Measurements from ENCODE around the gene DOCK7. TPM values are rescaled to one million over a fixed set of nuclear protein-coding genes. Genes with fewer than 3 reads are reported as not detected.

Gene DOCK7
- total RNA-seq, 1 experiment from 2014 or later, result 60.8 TPM

- TF ChIP-seq CTCF (conservative IDR thresholded peaks at IDR 0.05; ENCODE audit: low read depth, low read length) (no peak), EZH2 (IDR thresholded peaks at IDR 0.05; ENCODE audit: borderline replicate concordance, low read depth, low read length, poor library complexity, severe bottlenecking) (no peak)
- ChIA-PET CTCF (no interaction called here), POLR2A (ENCODE audit: low non-redundant PET) (no interaction called here)
- no peak for DNase-seq (ENCODE audit: low spot score)
- H3K9me3 ChIP-seq (ENCODE audit: low read depth, low read length, poor library complexity, severe bottlenecking), result no peaks in the 10 kb centered on the region
- no peak overlapping the region for H3K4me3 ChIP-seq (ENCODE audit: low read depth, low read length, poor library complexity, severe bottlenecking)
- intact Hi-C loops (cut with micrococcal nuclease; ENCODE audit: unreplicated experiment), result no loop called here
- no peaks in the 10 kb centered on the region for H3K36me3 ChIP-seq (ENCODE audit: insufficient read depth, low read length, poor library complexity, severe bottlenecking)
- no peaks in the 10 kb centered on the region for H3K4me1 ChIP-seq (ENCODE audit: insufficient read depth, low read length, poor library complexity, severe bottlenecking)
- no peak overlapping the region for H3K27ac ChIP-seq (ENCODE audit: low read depth, low read length, poor library complexity, severe bottlenecking)
- H3K27me3 ChIP-seq (replicated peaks; ENCODE audit: insufficient read depth, low read depth, low read length, poor library complexity), result no peaks in the 10 kb centered on the region
- no TSS peak for BruUV-seq (replicated peaks)
Observed at GRCh38 chr1:62484824-62485468, 203.2 kb downstream of the DOCK7 start.

GRCh38 chr1:62481681-62482080 lies 206.5 kb downstream of the DOCK7 start:
- DNase-seq (ENCODE audit: low spot score), result no peak
- no peaks in the 10 kb centered on the region for H3K36me3 ChIP-seq (ENCODE audit: insufficient read depth, low read length, poor library complexity, severe bottlenecking)
- H3K9me3 ChIP-seq (ENCODE audit: low read depth, low read length, poor library complexity, severe bottlenecking), result no peaks in the 10 kb centered on the region
- H3K4me1 ChIP-seq (ENCODE audit: insufficient read depth, low read length, poor library complexity, severe bottlenecking), result no peaks in the 10 kb centered on the region
- intact Hi-C loops (cut with micrococcal nuclease; ENCODE audit: unreplicated experiment), result no loop called here
- no peak overlapping the region for H3K27ac ChIP-seq (ENCODE audit: low read depth, low read length, poor library complexity, severe bottlenecking)
- H3K4me3 ChIP-seq (ENCODE audit: low read depth, low read length, poor library complexity, severe bottlenecking), result no peak overlapping the region
- CTCF ChIA-PET, result no interaction called here
- POLR2A ChIA-PET (ENCODE audit: low non-redundant PET), result no interaction called here
- TF ChIP-seq CTCF (conservative IDR thresholded peaks at IDR 0.05; ENCODE audit: low read depth, low read length) (0 out of 2 replicates have a peak, but pooled peaks have one; percentile 2), EZH2 (IDR thresholded peaks at IDR 0.05; ENCODE audit: borderline replicate concordance, low read depth, low read length, poor library complexity, severe bottlenecking) (no peak)
- H3K27me3 ChIP-seq (replicated peaks; ENCODE audit: insufficient read depth, low read depth, low read length, poor library complexity), result no peaks in the 10 kb centered on the region
- no TSS peak for BruUV-seq (replicated peaks)

GRCh38 chr1:62476525-62477219 lies 211.5 kb downstream of the DOCK7 start:
- POLR2A ChIA-PET (ENCODE audit: low non-redundant PET), result interaction anchor here (0.5 kb wide), 1 partner anchor 153 kb away, joined by 3 read pairs; no protein-coding TSS in a partner anchor
- intact Hi-C loops (cut with micrococcal nuclease; ENCODE audit: unreplicated experiment), result no loop called here
- Histone ChIP-seq H3K36me3 (ENCODE audit: insufficient read depth, low read length, poor library complexity, severe bottlenecking) (peaks cover 13% of the 10 kb centered on the region), H3K4me1 (ENCODE audit: insufficient read depth, low read length, poor library complexity, severe bottlenecking) (no peaks in the 10 kb centered on the region), H3K27ac (ENCODE audit: low read depth, low read length, poor library complexity, severe bottlenecking) (no peak overlapping the region), H3K4me3 (ENCODE audit: low read depth, low read length, poor library complexity, severe bottlenecking) (no peak overlapping the region), H3K27me3 (replicated peaks; ENCODE audit: insufficient read depth, low read depth, low read length, poor library complexity) (no peaks in the 10 kb centered on the region), H3K9me3 (ENCODE audit: low read depth, low read length, poor library complexity, severe bottlenecking) (no peaks in the 10 kb centered on the region)
- TF ChIP-seq CTCF (conservative IDR thresholded peaks at IDR 0.05; ENCODE audit: low read depth, low read length), result no peak
- no peak for TF ChIP-seq EZH2 (IDR thresholded peaks at IDR 0.05; ENCODE audit: borderline replicate concordance, low read depth, low read length, poor library complexity, severe bottlenecking)
- CTCF ChIA-PET, result no interaction called here
- no peak for DNase-seq (ENCODE audit: low spot score)
- BruUV-seq (replicated peaks), result no TSS peak
